WTC11 (cell line): ENCODE measurements around the gene SMPX. TPM values are rescaled to one million over a fixed set of nuclear protein-coding genes. Genes with fewer than 3 reads are reported as not detected.

ENCODE experiments used
- ATAC-seq: fragments of 200-7000 bp; cut with Tn5 transposase; 2 replicates; pipeline ENCODE4 v1.10.0; 2021; ENCODE audit warnings: mild to moderate bottlenecking, moderate library complexity
- CTCF ChIA-PET: fragments of 300-600 bp; sonication (Branson Sonifier 250); formaldehyde crosslinking; loops from one replicate; lab custom pipeline; 2021; ENCODE audit warnings: antibody characterized with exemption; lab: Charles Lee
- POLR2A ChIA-PET: fragments of 350-600 bp; sonication (Branson Sonifier 250); formaldehyde crosslinking; loops from one replicate; lab custom pipeline; 2021; ENCODE audit warnings: antibody characterized with exemption; lab: Charles Lee
- DNase-seq: peaks from one replicate; pipeline ENCODE4 v3.0.0; 2021; ENCODE audit warnings: low spot score
- H3K27ac Mint-ChIP-seq: 2 replicates; pipeline ENCODE4 v1.8.0; 2021; ENCODE audit warnings: mixed read lengths
- H3K27me3 Mint-ChIP-seq: 2 replicates; pipeline ENCODE4 v1.8.0; 2021; ENCODE audit warnings: low read depth, mild to moderate bottlenecking, moderate library complexity, mixed read lengths
- H3K36me3 Mint-ChIP-seq: 2 replicates; pipeline ENCODE4 v1.8.0; 2021; ENCODE audit warnings: mixed read lengths
- H3K4me1 Mint-ChIP-seq: 2 replicates; pipeline ENCODE4 v1.8.0; 2022; ENCODE audit warnings: mixed read lengths
- H3K4me3 Mint-ChIP-seq: 2 replicates; pipeline ENCODE4 v1.8.0; 2021; ENCODE audit warnings: mild to moderate bottlenecking, moderate library complexity, mixed read lengths
- H3K9me3 Mint-ChIP-seq: 2 replicates; pipeline ENCODE4 v1.8.0; 2021; ENCODE audit warnings: mixed read lengths
- ETV6 ChIP-seq: sonication (generic); formaldehyde crosslinking; IDR thresholded peaks from 2 replicates; pipeline ENCODE4 v1.8.1; 2022; ENCODE audit warnings: mild to moderate bottlenecking, missing genetic modification reagents
- GABPB1 ChIP-seq: sonication (generic); formaldehyde crosslinking; IDR thresholded peaks from 2 replicates; pipeline ENCODE4 v1.8.1; 2023; ENCODE audit warnings: mild to moderate bottlenecking, missing genetic modification reagents
- IRF2 ChIP-seq: sonication (generic); formaldehyde crosslinking; IDR thresholded peaks from 2 replicates; pipeline ENCODE4 v1.8.0; 2022; ENCODE audit warnings: low read depth, missing genetic modification reagents, borderline replicate concordance
- KAT7 ChIP-seq: sonication (generic); formaldehyde crosslinking; IDR thresholded peaks from 2 replicates; pipeline ENCODE4 v1.8.1; 2023; ENCODE audit warnings: missing genetic modification reagents, mild to moderate bottlenecking, borderline replicate concordance
- MXD4 ChIP-seq: fragments of 250-450 bp; sonication (Bioruptor Pico); IDR thresholded peaks from 2 replicates; pipeline ENCODE4 v1.8.0; 2021; ENCODE audit warnings: mild to moderate bottlenecking, moderate library complexity, borderline replicate concordance
- NR2C2 ChIP-seq: sonication (generic); formaldehyde crosslinking; IDR thresholded peaks from 2 replicates; pipeline ENCODE4 v1.8.0; 2022; ENCODE audit warnings: mild to moderate bottlenecking, missing genetic modification reagents
- RELA ChIP-seq: sonication (generic); formaldehyde crosslinking; IDR thresholded peaks from 2 replicates; pipeline ENCODE4 v1.8.1; 2022; ENCODE audit warnings: missing genetic modification reagents, mild to moderate bottlenecking, borderline replicate concordance
- TEAD4 ChIP-seq: sonication (generic); formaldehyde crosslinking; IDR thresholded peaks from 2 replicates; pipeline ENCODE4 v1.8.0; 2022; ENCODE audit warnings: mild to moderate bottlenecking, missing genetic modification reagents
- ZNF263 ChIP-seq: sonication (generic); formaldehyde crosslinking; IDR thresholded peaks from 2 replicates; pipeline ENCODE4 v1.8.1; 2022; ENCODE audit warnings: low read depth, mild to moderate bottlenecking, moderate library complexity, missing genetic modification reagents
- ZNF317 ChIP-seq: sonication (generic); formaldehyde crosslinking; IDR thresholded peaks from 2 replicates; pipeline ENCODE4 v1.8.1; 2023; ENCODE audit warnings: low read depth, mild to moderate bottlenecking, moderate library complexity, missing genetic modification reagents, borderline replicate concordance
- ZNF396 ChIP-seq: fragments of 250-450 bp; sonication (Bioruptor Pico); IDR thresholded peaks from 2 replicates; pipeline ENCODE4 v1.8.0; 2021; ENCODE audit warnings: mild to moderate bottlenecking, moderate library complexity, borderline replicate concordance
- ZNF416 ChIP-seq: fragments of 250-450 bp; sonication (Bioruptor Pico); IDR thresholded peaks from 2 replicates; pipeline ENCODE4 v1.9.0; 2021; ENCODE audit warnings: mild to moderate bottlenecking, inconsistent platforms
- ZNF671 ChIP-seq: fragments of 250-450 bp; sonication (Bioruptor Pico); IDR thresholded peaks from 2 replicates; pipeline ENCODE4 v1.8.0; 2021; ENCODE audit warnings: mild to moderate bottlenecking
- total RNA-seq: library from RNA; stranded (reverse); gene quantifications from 3 replicates; pipeline ENCODE4 v1.2.3, GENCODE V29; 2021
- TF ChIP-seq, protein P1 (sequence below): sonication (generic); formaldehyde crosslinking; IDR thresholded peaks from 2 replicates; pipeline ENCODE4 v1.8.1; 2022; ENCODE audit warnings: low read depth, missing genetic modification reagents, borderline replicate concordance
- TF ChIP-seq, protein P2 (sequence below): sonication (generic); formaldehyde crosslinking; conservative IDR thresholded peaks from 2 replicates; pipeline ENCODE4 v1.8.1; 2022; ENCODE audit warnings: mild to moderate bottlenecking, missing genetic modification reagents
- TF ChIP-seq, protein P3 (sequence below): fragments of 250-450 bp; sonication (Bioruptor Pico); IDR thresholded peaks from 2 replicates; pipeline ENCODE4 v1.9.0; 2021; ENCODE audit warnings: mild to moderate bottlenecking
- TF ChIP-seq, protein P4 (sequence below): sonication (generic); formaldehyde crosslinking; IDR thresholded peaks from 2 replicates; pipeline ENCODE4 v1.8.1; 2023; ENCODE audit warnings: mild to moderate bottlenecking, missing genetic modification reagents, moderate library complexity
- TF ChIP-seq, protein P5 (sequence below): sonication (generic); formaldehyde crosslinking; IDR thresholded peaks from 2 replicates; pipeline ENCODE4 v1.8.1; 2023; ENCODE audit warnings: mild to moderate bottlenecking, missing genetic modification reagents
- TF ChIP-seq, protein P6 (sequence below): sonication (generic); formaldehyde crosslinking; IDR thresholded peaks from 2 replicates; pipeline ENCODE4 v1.8.1; 2022; ENCODE audit warnings: low read depth, mild to moderate bottlenecking, moderate library complexity, missing genetic modification reagents, borderline replicate concordance

The SMPX gene
- total RNA-seq, 1 experiment from 2014 or later = not detected

DNA sequence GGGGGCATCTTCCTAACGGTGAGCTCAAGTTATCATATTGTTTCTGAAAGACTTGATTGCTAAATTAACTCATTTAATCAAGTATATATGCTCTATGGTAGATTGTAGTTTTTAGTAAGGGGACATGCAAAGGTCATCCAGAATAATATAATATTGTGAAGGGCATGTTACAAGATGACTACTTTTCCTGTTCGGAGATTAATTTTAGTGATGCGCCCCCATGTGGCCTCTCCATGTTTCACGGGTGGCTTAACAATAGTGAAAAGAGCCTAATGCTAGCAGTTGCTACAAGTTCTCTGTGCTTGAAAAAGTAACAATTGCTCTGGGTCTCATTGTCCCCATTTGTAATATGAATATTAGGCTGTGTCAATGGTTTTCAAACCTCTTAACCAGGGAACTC lies 12.2 kb downstream of the SMPX start:
- H3K36me3 Mint-ChIP-seq = no peaks in the 10 kb centered on the region
- ChIA-PET CTCF (interaction anchor here (0.6 to 2.5 kb wide), 2 partner anchors 20 to 88 kb away, joined by 3 to 9 read pairs; no protein-coding TSS in a partner anchor), POLR2A (no interaction called here)
- peak; percentile 25 for DNase-seq
- ATAC-seq = peak; percentile 34; the same call in 1 of the 2 replicates
- TF ChIP-seq, protein P1, sequence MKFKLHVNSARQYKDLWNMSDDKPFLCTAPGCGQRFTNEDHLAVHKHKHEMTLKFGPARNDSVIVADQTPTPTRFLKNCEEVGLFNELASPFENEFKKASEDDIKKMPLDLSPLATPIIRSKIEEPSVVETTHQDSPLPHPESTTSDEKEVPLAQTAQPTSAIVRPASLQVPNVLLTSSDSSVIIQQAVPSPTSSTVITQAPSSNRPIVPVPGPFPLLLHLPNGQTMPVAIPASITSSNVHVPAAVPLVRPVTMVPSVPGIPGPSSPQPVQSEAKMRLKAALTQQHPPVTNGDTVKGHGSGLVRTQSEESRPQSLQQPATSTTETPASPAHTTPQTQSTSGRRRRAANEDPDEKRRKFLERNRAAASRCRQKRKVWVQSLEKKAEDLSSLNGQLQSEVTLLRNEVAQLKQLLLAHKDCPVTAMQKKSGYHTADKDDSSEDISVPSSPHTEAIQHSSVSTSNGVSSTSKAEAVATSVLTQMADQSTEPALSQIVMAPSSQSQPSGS (CRISPR knock-in tag) = no peak
- TF ChIP-seq ETV6 (CRISPR knock-in tag) (no peak), ZNF416 (CRISPR knock-in tag) (no peak), ZNF317 (CRISPR knock-in tag) (no peak), NR2C2 (no peak), ZNF396 (CRISPR knock-in tag) (no peak), MXD4 (CRISPR knock-in tag) (no peak), TEAD4 (no peak), KAT7 (no peak), RELA (CRISPR knock-in tag) (no peak), ZNF671 (CRISPR knock-in tag) (no peak)
- TF ChIP-seq, protein P2, sequence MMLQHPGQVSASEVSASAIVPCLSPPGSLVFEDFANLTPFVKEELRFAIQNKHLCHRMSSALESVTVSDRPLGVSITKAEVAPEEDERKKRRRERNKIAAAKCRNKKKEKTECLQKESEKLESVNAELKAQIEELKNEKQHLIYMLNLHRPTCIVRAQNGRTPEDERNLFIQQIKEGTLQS (CRISPR knock-in tag) = no peak
- TF ChIP-seq, protein P3, sequence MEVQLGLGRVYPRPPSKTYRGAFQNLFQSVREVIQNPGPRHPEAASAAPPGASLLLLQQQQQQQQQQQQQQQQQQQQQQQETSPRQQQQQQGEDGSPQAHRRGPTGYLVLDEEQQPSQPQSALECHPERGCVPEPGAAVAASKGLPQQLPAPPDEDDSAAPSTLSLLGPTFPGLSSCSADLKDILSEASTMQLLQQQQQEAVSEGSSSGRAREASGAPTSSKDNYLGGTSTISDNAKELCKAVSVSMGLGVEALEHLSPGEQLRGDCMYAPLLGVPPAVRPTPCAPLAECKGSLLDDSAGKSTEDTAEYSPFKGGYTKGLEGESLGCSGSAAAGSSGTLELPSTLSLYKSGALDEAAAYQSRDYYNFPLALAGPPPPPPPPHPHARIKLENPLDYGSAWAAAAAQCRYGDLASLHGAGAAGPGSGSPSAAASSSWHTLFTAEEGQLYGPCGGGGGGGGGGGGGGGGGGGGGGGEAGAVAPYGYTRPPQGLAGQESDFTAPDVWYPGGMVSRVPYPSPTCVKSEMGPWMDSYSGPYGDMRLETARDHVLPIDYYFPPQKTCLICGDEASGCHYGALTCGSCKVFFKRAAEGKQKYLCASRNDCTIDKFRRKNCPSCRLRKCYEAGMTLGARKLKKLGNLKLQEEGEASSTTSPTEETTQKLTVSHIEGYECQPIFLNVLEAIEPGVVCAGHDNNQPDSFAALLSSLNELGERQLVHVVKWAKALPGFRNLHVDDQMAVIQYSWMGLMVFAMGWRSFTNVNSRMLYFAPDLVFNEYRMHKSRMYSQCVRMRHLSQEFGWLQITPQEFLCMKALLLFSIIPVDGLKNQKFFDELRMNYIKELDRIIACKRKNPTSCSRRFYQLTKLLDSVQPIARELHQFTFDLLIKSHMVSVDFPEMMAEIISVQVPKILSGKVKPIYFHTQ (CRISPR knock-in tag) = no peak
- TF ChIP-seq, protein P4, sequence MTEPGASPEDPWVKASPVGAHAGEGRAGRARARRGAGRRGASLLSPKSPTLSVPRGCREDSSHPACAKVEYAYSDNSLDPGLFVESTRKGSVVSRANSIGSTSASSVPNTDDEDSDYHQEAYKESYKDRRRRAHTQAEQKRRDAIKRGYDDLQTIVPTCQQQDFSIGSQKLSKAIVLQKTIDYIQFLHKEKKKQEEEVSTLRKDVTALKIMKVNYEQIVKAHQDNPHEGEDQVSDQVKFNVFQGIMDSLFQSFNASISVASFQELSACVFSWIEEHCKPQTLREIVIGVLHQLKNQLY (CRISPR knock-in tag) = no peak
- H3K27ac Mint-ChIP-seq = no peak overlapping the region
- H3K9me3 Mint-ChIP-seq = no peaks in the 10 kb centered on the region
- H3K4me3 Mint-ChIP-seq = no peak overlapping the region
- peaks cover 43% of the 10 kb centered on the region for H3K4me1 Mint-ChIP-seq
- no peaks in the 10 kb centered on the region for H3K27me3 Mint-ChIP-seq

DNA sequence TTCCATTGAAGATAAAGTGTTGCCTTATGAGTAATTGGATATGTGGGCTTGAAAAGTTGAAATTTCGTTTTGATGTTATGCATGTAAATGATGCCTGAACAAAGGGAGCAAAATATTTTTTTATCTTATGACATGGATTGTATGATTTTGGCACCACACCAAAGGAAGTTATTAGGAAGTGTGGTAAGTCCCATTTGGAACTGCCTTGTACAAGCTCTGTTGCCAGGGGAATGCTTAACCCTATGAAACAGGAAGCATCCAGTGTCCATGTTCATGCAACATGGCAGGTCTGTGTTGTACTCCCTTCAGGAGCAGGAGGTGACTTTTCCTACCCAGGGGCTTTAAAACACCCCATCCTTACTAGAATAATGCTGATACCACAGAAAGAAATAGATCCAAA lies 13.2 kb downstream of the SMPX start:
- CTCF ChIA-PET = no interaction called here
- H3K27ac Mint-ChIP-seq = no peak overlapping the region

More for the DNA sequence above, 13.2 kb downstream of the SMPX start:
- H3K4me3 Mint-ChIP-seq = no peak overlapping the region
- POLR2A ChIA-PET = no interaction called here
- no peaks in the 10 kb centered on the region for H3K9me3 Mint-ChIP-seq
- H3K4me1 Mint-ChIP-seq = peaks cover 49% of the 10 kb centered on the region
- DNase-seq = no peak
- H3K36me3 Mint-ChIP-seq = no peaks in the 10 kb centered on the region
- no peaks in the 10 kb centered on the region for H3K27me3 Mint-ChIP-seq
- TF ChIP-seq IRF2 (no peak), ZNF263 (CRISPR knock-in tag) (no peak), GABPB1 (CRISPR knock-in tag) (no peak)
- TF ChIP-seq, protein P5, sequence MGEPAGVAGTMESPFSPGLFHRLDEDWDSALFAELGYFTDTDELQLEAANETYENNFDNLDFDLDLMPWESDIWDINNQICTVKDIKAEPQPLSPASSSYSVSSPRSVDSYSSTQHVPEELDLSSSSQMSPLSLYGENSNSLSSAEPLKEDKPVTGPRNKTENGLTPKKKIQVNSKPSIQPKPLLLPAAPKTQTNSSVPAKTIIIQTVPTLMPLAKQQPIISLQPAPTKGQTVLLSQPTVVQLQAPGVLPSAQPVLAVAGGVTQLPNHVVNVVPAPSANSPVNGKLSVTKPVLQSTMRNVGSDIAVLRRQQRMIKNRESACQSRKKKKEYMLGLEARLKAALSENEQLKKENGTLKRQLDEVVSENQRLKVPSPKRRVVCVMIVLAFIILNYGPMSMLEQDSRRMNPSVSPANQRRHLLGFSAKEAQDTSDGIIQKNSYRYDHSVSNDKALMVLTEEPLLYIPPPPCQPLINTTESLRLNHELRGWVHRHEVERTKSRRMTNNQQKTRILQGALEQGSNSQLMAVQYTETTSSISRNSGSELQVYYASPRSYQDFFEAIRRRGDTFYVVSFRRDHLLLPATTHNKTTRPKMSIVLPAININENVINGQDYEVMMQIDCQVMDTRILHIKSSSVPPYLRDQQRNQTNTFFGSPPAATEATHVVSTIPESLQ = no peak
- TF ChIP-seq, protein P6, sequence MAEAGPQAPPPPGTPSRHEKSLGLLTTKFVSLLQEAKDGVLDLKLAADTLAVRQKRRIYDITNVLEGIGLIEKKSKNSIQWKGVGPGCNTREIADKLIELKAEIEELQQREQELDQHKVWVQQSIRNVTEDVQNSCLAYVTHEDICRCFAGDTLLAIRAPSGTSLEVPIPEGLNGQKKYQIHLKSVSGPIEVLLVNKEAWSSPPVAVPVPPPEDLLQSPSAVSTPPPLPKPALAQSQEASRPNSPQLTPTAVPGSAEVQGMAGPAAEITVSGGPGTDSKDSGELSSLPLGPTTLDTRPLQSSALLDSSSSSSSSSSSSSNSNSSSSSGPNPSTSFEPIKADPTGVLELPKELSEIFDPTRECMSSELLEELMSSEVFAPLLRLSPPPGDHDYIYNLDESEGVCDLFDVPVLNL (CRISPR knock-in tag) = no peak
- ATAC-seq = no peak
